ENCODE measurements around the gene CS.
A peak's percentile ranks its signal among the peaks of the same experiment; 100 is the strongest.
"Not testable (repeated sequence)": the region's sequence is repeated elsewhere in the genome, so short reads cannot be mapped to it uniquely, and the experiment has no call there.

Gene CS

DNA sequence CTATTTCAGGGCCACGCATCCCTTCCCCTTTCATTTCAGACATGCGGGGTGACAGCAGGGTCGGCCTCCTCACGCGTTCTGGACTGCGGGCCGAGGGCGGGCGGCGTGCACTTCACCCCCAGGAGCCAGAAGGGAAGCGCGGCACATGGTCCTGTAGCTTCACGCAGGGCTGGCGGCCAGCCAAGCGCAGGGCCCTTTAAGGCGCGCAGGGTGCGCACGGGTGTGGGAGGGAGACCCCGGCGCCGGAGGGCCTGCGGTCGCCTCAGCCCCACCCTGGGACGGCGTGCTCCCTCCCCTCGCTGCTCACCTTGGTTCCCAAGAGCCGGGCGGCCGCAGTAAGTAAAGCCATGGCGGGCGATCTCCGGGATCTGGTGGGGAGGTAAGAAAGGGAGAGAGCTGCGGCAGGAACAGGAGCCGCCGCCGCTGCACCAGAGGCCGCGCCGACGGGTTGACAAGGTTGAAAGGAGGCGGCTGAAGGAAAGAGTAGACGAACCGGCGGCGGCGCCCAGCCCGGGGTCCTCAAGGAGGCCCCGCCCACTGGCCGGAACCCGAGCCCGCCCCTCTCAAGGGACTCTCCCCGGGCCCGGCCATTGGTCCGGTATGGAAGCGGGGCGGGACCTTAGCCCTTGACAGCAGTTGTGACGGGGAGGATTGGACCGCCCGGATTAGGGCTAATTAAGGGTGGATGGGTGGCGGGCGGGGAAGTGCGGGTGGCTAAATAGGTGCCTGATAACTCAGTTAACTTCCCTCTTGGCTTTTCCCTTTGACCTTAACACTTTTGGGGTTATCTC, at the start of gene CS:
Gene CS, minus strand, starts transcription at position 478 of the 791 bp plus-strand sequence. Its CDS starts 129 bp downstream, at position 349.
- DNase-seq, result peak; percentile 89

DNA sequence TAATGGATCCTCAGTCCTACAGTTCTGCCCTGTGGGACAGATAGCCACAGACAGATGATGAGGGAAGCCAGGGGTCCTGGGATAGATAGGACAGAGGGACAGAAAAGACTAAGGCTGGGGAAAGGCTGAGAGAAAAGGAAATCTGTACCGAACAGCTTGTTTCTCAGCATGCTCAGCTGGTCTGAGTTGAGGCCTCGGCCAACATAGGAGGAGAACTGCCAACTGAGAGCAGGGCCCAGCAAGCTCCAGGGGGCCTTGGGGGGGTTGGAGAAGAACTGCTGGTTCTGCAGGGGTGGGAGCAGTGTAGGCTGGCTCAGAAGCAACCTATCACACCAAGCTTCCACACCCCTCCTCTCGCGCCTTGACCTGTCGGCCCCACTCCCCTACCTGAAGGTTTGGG, 48.6 kb upstream of the CS start:
- DNase-seq, result no peak

DNA sequence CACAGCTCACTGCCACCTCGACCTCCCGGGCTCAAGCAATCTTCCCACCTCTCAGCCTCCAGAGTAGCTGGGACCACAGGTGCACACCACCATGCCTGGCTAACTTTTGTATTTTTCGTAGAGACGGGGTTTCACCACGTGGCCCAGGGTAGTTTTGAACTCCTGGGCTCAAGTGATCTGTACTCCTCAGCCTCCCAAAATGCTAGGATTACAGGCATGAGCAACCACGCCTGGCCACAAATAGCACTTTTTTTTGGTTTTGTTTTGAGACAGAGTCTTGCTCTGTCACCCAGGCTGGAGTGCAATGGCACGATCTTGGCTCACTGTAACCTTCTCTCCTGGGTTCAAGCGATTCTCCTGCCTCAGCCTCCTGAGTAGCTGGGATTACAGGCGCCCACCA, 47.1 kb upstream of the CS start:
- DNase-seq, result not testable (repeated sequence)

DNA sequence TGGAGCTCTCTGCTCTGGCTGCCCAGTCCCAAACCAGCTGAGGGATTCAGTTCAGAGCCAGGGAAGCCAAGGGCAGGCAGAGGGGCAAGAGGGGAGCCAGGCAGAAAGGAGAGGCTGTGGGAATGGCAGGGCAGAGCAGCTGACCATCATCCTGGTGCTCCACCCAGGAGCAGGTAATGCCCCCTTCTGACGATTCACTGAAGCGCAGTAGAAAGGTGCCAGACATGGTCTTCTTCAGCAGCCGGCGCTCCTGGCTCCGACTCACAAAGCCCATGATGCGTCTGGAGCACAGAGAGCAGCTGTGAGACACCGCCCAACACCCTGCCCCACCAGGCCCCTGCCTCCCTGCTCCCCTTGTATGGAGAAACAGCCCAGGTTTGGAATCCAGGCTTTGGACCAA, 46.5 kb upstream of the CS start:
- DNase-seq, result no peak

DNA sequence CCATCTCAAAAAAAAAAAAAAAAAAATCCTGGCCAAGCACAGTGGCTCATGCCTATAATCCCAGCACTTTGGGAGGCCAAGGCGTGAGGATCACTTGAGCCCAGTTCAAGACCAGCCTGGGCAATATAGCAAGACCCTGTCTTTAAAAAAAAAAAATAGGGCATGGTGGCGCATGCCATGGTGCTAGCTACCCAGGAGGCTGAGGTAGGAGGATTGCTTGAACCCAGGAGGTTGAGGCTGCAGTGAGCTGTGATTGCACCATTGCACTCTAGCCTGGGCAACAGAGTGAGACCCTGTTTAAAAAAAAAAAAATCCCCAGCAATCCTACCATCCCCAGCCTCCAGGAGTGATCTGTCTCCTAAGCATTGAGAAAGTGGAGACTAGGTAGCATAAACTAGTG, 42.2 kb upstream of the CS start:
- DNase-seq, result not testable (repeated sequence)

DNA sequence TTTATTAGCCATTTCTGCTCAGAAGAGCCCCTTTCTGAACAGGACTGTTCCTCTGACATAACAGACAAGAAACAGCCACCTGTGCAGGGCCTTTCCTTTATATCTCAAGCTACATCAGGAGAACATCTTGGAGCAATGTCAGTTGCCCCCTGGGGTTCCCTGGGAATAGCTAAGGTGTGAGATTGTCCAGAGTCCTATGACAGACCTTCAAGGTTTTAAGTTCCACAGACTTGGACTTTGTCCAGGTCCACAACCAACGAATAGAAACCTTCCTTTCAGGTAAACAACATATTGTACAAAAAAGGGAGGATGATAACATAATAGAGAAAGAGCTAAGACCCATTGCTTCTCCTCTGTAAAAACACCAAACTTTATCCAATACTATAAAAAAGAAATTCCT, 41.5 kb upstream of the CS start:
- no peak for DNase-seq

DNA sequence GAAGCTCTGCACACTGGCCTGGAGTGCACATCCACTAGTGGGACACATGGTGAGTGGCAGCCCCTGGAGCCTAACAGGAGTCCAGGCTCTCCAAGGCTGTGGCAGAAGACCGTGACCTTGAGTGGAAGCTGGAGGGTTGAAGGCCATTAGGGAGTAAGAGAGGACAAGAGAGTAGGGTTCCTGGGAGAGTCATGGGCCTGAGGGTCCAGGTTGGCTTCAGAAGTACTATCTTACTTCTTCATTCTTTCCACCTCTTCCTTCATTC, 39.0 kb upstream of the CS start:
- DNase-seq, result no peak

DNA sequence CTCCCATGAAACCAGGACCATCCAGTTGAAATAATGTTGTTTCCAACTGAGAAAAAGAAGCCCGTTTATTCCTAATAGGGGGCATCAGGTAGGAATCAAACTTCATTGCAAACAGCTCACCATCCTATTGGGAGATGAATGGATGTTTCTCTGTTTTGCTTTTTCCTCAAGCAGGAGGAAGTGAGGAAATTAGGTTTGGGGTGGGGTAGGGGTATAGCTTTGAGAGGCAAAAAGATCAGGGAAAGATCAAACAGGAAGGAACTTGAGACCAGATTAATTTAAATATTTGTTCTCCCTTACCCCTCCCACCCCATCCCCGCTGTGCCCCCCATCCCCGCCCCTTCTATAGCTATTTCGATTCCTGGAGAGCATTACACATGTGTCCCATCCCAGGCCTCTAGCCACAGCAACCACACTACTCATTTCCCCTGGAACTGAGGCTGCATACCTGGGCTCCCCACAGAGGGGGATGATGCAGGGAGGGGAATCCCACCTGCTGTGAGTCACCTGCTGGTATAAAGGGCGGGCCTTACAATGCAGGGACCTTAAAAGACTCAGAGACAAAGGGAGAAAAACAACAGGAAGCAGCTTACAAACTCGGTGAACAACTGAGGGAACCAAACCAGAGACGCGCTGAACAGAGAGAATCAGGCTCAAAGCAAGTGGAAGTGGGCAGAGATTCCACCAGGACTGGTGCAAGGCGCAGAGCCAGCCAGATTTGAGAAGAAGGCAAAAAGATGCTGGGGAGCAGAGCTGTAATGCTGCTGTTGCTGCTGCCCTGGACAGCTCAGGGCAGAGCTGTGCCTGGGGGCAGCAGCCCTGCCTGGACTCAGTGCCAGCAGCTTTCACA, 38.4 kb upstream of the CS start, which contains the start of gene IL23A:
Gene IL23A, plus strand, starts transcription at position 577 of the 850 bp plus-strand sequence. Its CDS starts 161 bp downstream, at position 738.
- DNase-seq, result no peak

DNA sequence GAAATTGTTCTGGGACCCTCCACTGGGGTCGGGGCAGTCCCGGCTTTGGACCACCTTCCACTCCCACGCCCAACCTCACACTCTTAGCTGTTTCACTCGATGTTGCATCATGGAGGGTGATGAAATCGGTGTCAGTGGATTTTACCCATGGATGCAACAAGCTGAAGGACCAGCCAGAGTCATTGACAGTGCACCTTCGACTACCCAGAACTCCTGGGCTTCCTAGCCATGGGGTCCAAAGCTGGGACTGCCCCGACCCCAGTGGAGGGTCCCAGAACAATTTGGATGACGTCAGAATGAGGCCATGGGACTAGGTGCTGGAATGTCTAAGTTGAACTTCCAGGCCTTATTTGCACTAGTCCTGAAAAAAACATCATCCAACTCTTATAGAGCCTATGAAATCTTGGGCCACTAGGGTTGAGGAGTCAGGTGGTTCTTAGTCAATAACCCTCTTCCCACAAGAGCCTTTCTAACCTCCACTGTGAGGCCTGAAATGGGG, 37.7 kb upstream of the CS start:
- DNase-seq, result no peak

DNA sequence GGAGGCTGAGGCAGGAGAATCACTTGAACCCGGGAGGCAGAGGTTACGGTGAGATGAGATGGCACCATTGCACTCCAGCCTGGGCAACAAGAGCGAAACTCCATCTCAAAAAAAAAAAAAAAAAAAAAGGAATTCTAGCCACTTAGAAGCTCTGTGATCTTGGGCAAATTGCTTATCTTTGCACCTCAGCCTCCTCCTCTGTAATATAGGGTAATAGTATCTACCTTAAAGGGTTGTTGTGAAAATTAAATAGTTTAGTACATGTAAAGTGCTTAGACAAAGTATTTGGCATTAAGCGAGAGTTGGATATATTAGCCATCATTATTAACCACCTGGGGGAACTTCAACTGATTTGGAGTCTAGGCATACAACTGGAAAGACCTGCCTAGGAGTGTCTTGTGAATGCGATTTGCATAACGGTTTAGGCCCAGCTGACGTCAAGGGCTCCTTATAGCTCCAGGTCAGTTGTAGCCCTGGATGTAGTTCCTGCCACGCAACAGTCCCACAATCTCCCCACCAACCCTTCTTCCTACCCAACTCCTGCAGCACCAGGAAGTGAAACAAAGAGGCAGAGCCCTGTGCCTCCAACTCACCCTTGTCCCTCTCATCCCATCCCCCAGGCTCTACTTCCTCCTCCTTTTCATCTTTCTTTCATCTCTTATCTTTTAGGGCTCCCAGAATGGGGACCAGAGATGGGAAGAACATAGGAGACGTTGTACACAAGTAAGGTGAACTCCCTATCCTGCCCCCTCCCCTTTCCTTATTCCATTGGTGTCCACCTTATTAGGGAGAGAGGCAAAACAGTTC, 36.4 kb upstream of the CS start:
- no peak for DNase-seq

DNA sequence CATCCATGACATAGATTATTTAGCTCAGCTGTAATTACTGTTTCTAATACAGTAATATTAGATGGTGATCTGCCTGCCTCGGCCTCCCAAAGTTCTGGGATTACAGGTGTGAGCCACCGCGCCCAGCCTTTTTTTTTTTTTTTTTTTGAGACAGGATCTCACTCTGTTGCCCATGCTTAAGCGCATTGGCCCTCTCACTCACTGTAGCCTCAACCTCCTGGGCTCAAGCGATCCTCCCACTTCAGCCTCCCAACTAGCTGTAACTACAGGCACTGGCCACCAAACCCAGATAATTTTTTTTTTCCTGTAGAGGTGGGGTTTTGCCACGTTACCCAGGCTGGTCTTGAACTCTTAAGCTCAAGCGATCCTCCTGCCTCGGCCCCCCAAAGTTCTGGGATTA, 35.4 kb upstream of the CS start:
- DNase-seq, result not testable (repeated sequence)

DNA sequence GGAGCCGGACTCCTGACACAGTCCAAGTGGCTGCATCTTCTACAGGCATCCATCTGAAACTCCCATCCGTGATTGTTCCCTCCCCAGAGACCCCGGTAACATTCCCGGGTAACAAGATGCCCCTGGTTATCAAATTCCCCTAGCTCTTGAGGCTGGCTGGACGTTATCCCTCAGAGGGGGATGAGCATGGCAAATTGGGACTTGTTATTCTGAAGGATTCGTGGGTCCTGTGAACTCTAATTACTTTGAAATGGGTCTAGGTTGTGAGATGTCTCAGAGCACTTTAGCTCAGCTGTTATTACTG, 34.3 kb upstream of the CS start:
- DNase-seq, result no peak

DNA sequence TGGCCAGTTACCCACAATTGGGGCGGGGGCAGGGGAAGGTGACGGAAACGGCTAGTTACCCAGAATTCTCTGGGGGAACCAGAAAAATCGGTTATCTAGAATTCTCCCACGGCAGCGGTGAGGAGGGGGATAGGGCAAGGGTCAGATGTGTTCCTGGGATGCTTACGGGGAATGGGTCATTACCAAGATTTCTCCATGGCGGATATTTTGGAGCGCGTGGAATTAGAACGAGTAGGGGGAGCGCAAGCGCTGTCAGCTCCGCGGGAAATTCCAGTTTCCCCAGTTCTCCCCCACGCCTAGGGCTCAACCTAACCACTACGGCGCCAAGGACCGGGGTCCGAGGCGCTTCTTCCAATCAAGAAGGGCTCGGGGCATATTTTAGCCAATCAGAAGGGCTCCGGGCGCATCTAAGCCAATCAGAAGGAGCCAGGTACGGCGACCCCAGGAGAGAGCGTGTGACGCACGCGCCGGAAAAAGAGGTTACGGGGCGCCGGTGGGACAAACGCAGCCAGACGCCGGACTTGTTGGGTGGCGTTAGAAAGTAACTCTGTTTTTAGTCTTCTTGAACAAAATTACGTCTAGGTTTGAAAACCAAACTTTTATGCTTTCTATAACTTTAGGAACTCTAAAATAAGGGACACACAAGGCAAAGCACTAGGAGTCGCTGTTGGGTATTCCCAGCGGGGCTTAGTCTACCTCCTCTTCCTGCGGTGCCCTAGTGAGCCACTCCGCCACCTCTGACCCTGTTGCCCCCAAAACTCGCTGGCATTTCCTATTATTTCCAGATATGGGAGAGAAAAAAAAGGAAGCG, 33.8 kb upstream of the CS start, which contains the start of gene PAN2:
Gene PAN2, minus strand, starts transcription at position 322 of the 811 bp plus-strand sequence. CDS start 906 bp downstream, outside the sequence.
- DNase-seq, result peak; percentile 89

DNA sequence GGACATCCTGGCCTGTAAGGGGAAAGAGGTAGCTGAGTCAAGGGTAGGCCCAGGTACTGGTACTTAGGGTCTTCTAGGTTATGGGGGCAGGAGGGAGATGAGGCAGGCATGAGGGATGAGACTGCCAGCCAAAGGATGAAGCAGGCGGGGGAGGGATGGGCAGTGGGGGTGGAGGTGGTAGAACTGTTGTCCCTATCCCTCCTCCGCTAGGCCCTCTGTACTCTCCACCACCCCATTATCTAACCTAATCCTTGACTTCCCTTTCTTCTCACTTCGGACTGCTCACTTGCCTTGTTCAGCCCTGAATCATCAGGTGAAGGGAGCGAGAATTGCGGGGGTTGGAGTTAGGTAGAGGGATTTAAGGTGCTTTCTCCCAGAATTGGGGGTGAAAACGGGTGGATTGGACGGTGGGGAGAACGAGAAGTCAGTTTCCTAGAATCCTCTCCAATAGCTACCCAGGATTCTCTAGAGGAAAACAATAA, 33.1 kb upstream of the CS start:
- no peak for DNase-seq

DNA sequence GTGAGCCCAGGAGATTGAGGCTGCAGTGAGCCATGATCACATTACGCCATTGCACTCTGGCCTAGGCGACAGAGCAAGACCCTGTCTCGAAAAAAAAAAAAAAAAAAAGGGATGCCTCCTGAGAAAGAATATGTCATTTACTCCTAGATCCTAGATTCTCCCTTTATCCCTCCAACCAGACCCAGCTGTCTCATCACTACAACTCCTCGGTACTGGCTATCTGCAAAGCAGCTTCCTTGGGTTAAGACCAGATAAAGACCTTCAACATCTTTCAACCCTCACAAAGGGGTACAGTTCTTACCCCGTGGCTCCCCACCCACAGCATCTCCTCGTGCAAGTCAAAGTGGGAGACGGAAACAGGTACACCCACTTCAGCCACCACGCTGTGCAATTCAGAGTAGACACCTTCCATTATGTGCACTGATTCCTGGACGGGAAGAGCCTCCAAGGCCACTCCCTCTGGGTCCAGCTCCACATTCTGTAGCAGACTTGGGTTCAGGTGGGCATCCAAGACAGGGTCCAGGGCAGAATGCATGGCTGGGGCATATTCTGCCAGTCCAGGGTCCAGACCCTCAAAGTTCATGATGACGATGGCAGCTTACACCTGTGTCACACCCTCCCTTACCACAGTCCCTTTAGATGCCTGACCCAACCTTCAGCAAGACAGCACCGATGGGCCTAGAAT, 32.5 kb upstream of the CS start:
- no peak for DNase-seq

DNA sequence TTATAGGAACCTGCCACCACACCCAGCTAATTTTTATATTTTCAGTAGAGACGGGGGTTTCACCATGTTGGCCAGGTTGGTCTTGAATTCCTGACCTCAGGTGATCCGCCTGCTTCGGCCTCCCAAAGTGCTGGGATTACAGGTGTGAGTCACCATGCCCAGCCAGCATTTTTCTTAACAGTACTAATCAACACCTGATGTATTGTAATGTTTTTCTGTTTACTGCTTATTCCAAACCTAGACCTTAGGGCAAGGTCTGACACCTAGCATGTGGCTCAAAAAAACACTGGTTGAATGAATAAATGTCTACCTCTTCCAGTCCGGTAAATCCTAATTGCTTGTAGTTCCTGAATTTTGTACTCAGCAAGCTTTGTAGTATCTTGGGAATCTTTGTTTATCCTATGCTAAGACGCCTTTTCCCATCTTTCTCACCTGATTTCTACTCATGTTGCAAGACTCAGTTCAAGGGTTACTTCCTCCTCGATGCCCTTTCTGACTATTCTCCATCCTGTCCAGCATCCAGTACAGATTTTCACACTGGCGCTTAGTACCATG, 30.9 kb upstream of the CS start:
- no peak for DNase-seq

DNA sequence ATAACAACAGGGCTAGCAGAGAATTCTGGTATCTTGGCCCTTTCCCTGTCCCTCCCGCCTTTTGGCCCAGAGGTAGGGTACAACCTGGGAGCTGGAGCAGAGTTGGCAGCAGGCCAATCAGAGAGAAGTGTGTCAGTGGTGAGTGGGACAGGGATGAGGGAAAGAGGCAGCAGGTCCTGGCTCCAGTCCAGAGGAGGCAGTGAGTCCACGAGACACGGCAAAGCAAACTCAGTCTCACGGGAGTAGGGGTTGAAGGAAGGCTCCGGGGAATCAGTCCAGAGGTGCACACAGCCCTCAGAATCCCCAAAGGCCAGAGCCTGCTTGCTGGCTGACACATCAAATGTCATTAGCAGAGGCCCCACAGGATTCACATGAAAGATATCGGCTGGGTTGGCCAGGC, 26.4 kb upstream of the CS start:
- peak; percentile 3 for DNase-seq

DNA sequence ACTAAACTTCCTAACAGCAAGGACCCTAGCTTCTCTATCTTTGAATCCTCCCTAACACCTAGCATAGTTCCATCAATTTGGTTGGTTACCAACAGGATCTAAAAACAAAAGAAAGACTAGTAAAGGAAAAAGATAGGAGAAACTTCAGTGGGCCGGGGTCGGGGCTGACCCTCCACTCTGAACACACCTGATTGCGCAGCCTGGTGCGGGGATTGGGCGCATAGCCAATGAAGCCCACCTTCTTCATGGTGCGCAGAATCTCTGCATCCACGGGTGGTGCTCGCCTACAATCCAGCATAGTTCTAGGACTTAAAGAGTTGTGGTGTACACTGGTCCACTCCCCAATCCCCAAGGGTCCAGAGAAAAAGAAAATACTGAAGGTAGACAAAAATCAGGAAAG, 26.0 kb upstream of the CS start:
- DNase-seq, result no peak

DNA sequence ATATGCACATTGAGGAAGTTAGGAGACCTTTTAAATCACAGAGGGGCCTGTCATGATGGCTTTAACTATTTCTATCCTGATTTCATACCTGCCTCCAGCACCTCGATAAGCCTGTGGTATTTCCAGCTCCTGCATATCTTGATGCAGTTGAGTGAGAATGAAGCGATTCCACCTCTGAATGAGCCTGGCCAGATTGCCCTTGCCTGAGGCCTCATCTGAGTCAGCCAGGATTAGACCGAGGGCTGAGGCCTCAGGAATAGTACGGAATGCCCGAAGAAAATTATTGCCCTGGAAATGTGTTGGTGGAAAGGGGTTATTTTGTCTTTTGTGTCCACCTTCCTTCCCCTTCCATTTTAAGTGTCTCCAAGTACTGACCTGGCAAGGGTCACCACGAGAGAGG, 24.1 kb upstream of the CS start:
- DNase-seq, result no peak

DNA sequence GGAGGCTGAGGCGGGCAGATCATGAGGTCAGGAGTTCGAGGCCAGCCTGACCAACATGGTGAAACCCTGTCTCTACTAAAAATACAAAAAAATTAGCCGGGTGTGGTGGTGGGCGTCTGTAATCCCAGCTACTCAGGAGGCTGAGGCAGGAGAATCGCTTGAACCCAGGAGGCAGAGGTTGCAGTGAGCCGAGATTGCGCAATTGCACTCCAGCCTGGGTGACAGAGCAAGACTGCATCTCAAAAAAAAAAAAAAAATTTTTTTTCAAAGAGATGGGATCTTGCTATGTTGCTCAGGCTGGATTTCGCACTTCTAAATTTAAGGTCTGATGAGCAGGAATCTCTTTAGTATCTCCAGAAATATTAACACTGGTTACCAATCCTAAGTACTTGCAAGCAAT, 21.5 kb upstream of the CS start:
- not testable (repeated sequence) for DNase-seq

DNA sequence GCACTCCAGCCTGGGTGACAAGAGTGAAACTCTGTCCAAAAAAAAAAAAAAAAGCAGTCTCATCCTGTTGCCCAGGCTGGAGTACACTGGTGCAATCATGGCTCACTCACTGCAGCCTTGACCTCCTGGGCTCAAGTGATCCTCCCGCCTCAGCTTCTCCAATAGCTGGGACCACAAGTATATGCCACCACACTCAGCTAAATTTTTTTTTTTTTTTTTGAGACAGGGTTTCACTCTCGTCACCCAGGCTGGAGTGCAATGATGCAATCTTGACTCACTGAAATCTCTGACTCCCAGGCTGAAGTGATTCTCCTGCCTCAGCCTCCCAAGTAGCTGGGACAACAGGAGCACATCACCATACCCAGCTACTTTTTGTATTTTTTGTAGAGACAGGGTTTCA, 20.9 kb upstream of the CS start:
- DNase-seq, result no peak

Data from NCI-H1105 treated with DMSO at 0.1 percent for 48 hours (cell line).